ENCODE measurements around the gene GPD2.
A peak's percentile ranks its signal among the peaks of the same experiment; 100 is the strongest.

GPD2 gene

GRCh38 chr2:156435718-156436496 is at the start of gene GPD2:
Gene GPD2 (plus strand): TSS chr2:156436379. CDS start chr2:156476106, 39,727 bp downstream.
- peak; percentile 62 for DNase-seq

DNA sequence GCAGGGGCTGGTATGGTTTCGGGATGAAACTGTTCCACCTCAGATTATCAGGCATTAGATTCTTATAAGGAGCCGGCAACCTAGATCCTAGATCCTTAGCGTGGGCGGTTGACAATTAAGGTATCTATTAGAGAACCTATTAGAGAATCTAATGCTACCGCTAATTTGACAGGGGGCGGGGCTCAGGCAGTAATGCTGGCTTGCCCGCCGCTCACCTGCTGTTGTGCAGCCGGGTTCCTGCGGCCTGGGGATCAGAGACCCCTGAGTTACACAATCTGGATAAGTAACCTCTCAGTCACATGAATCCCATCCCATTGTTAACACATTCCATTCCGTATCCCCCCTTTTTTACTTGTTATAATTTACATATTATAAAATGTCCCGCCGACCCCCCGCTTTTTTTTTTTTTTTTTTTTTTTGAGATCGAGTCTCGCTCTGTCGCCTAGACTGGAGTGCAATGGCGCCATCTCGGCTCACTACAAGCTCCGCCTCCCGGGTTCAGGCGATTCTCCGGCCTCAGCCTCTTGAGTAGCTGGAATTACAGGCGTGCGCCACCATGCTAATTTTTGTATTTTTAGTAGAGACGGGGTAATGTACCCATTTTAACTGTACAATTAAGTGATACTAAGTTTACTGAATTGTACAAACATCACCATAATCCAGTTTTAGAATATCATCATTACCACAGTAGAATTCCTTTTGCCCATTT is 42.0 kb upstream of the GPD2 start:
- DNase-seq, result no peak

GRCh38 chr2:156396126-156396525 is 40.1 kb upstream of the GPD2 start:
- DNase-seq, result no peak

GRCh38 chr2:156397229-156397628 is 39.0 kb upstream of the GPD2 start:
- no peak for DNase-seq

- no peak for DNase-seq
Observed at GRCh38 chr2:156398176-156398575, 38.0 kb upstream of the GPD2 start.

DNA sequence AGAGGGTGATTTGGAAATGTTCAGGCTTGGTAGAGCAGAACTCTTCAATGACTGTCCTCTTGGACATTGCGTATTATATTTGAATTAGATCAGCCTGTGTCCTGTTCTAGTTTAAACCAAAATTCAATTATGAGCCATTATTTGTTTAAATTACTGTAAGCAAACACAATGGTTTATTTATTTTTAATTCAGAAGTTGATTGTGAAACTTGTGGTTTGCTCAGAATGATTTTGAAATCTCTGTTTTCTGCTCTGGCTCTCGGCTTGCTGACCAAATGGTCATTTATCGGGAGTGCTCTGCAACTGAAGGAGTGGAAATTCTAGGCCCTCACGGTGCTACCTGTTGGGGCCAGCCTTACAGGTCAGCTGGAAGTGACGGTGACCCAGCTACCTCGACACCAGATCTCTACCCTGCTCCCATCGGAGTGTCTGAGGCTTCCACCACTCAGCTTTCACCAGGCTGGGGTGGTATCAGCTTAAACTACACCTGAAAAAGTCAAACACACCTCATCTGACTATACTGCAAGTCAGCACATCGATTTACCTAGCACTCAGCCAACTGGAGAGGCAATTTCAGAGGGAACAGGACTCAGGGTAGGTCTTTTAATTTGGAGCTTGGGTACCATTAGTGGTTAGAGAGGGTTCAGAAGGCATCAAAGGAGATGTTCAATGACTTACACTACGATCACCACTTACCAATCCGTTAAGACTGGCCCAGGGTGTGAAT is 36.8 kb upstream of the GPD2 start:
- no peak for DNase-seq

- DNase-seq, result no peak
Observed at GRCh38 chr2:156399950-156400705, 36.1 kb upstream of the GPD2 start.

DNA sequence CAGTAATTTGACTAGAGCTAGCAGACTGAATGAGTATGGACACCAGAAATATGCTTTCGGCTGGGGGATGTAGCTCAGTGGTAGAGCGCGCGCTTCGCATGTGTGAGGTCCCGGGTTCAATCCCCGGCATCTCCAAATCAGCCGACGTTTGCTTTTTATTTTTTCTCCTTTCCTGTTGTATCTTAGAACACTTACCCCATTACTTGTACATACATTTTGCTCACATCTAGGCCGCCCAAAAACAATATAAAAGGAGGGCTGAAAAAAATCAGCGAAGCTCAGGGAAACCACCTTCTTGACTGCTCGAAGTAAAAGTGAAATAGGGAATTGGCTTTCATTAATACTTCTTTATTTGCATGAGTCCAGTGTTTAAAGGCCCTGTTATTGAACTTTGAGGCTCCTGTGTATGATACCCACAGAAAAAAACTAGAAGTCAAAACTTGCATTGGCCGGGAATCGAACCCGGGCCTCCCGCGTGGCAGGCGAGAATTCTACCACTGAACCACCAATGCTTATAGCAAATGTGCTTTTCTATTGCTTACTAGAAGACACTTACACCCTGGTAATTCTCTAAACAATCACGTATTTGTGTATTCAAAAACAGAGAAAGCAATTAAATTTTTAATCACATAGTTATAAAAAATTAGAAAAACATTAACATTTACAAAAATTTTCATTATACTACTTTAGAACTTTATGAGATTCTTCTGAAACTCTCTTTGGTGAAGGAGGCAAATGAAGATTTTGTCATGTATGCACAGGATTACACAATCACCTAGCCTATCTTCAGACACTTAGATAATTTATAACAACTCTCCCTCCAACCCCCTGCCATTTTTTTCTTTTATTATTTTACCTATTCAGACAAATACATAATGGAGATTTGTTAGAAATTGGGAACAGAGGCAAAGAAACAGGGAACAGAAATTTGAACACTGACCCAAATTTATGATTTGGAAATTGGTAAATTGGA is 35.2 kb upstream of the GPD2 start:
- DNase-seq, result peak; percentile 85

DNA sequence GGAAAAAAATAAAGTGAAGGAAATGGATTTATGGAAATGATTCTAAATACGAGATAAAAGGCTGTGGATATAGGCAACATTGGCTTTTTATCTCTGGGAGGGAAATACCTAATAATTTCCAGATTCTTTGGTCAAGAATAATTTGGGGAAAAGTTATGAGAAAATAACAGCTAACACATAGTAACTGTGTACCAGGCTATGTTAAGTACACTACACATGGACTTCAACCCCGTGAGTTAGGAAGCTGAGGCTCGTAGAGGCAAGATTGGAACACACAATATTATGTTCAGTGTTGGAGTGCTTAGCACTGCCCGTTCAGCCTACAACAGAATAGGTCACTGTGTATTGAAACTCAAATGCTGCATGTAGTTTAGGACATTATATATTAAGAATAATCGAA is 34.3 kb upstream of the GPD2 start:
- DNase-seq, result no peak

DNA sequence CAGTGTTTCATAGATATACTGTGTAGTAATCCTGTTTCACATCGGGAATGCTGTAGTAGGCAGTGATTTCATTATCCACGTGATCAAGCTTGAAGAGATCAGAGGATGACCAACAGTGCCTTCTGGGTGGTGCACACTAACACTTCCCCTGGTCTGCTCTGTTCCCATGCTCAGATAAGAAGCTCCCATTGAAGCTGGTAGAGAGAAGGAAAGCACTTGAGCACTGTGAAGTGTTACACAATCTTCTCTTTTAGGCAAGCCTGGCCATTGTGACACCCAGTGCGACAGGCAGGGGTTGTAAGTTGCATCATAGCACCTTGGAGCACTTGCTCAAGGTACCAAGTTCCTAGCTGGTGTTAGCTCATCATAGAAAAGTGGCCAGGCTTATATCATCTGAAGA is 30.6 kb upstream of the GPD2 start:
- DNase-seq, result no peak

GRCh38 chr2:156411835-156412234 is 24.3 kb upstream of the GPD2 start:
- DNase-seq, result no peak

DNA sequence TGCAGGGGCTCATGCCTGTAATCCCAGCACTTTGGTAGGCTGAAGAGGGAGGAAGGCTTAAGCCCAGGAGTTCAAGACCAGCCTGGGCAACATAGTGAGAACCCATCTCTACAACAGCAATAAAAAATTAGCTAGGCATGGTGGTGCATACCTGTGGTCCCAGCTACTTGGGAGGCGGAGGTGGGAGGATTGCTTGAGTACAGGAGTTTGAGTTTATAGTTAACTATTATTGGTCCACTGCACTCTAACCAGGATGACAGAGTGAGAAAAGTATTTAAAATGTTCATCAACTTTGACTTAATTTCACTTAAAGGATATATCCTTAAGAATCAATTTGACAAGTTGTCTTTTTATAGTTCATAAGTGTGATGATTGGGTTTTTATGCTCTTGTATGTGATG is 14.3 kb upstream of the GPD2 start:
- no peak for DNase-seq

DNA sequence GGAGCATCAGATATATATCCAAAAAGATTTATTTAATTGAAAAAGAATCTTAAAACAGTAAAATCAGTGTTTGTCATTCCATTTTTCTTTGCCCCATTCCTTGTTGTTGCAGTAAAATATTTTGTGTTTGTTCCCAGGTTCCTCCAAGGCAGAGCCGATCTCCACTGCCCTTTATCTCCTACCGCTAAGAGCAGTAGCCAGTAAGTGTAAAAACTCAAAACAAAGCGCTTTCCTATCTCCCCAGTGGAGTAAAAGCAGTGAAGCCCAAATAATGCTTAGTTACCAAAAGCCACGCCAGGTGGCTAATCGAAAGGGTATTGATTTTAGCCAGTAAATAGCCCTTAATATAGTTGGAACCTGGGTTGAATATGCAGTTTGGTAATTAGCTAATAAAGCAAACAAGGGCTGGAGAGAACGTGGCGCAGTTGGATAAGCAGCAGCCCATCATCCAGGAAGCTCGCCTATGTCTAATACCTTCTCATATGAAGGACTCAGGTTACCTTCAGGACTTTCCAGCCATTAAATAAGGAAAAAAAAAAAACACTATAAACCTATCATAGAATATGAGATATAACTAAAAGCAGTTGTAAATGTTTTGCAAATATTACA is 12.4 kb upstream of the GPD2 start:
- no peak for DNase-seq

DNA sequence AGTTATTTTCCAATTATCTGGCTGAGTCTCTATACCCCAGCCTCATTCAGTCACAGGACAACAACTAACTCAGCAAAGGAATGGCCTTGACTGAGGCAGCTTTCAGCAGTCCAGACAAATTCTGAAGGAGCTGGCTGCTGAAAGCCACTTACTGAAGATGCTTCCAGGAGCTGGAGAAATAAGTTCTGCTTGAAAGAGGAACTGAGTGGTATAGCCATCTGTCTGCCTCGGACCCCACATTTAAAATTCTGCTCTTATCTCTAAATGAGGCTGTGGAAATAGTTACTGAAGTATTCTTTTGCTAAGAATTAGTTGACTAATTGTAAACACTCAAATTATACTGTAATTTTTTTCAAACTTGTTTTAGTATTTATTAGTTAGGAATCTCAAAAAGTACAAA is 9.1 kb upstream of the GPD2 start:
- DNase-seq, result no peak

GRCh38 chr2:156429211-156429610 is 7.0 kb upstream of the GPD2 start:
- no peak for DNase-seq

- no peak for DNase-seq
Observed at GRCh38 chr2:156430236-156430979, 5.8 kb upstream of the GPD2 start.

DNA sequence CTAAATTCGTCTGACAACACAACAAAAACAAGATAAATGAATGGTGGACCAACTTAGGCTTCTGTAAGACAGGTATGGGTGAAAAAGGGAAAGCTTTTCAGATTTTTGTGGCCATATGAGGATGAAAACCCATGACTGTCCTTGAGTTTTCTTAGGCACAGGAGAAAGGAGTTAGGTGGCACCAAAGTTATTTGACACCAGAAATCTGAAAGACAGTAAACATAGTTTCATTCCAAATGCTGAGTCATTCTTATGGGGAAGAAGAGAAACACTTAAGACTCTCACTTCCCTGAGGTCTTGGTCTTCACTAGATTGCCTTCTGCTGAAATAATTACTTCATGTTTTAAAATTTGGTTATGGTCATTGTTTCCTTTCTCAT is 5.2 kb upstream of the GPD2 start:
- DNase-seq, result no peak

- peak; percentile 19 for DNase-seq
Observed at GRCh38 chr2:156434461-156435291, 1.5 kb upstream of the GPD2 start.

GRCh38 chr2:156435396-156435717 is 822 bp upstream of the GPD2 start:
- no peak for DNase-seq
